ENCODE measurements around the gene ORAI1. TPM values are rescaled to one million over a fixed set of nuclear protein-coding genes. Genes with fewer than 3 reads are reported as not detected.

Gene ORAI1
- total RNA-seq, 3 donors from 2014 or later: 6.0 to 12.5 (median 6.7) TPM

GRCh38 chr12:121668750-121669520 is 42.6 kb downstream of the ORAI1 start:
- DNase-seq (ENCODE audit: low spot score in 2 of 2): no peak
- Histone ChIP-seq H3K9me3 (no peaks in the 10 kb centered on the region), H3K4me1 (peaks cover 0 to 9% of the 10 kb centered on the region in 2 donors), H3K4me3 (no peak overlapping the region), H3K36me3 (no peaks in the 10 kb centered on the region), H3K27ac (no peak overlapping the region), H3K27me3 (no peaks in the 10 kb centered on the region)
- intact Hi-C loops (cut with DNase I; ENCODE audit: low total_unique reads): no loop called here
- TF ChIP-seq CTCF (IDR thresholded peaks at IDR 0.05): peak; percentile 29 to 42 (median 29)
- TF ChIP-seq POLR2A (IDR thresholded peaks at IDR 0.05): no peak
- TF ChIP-seq POLR2AphosphoS5 (IDR thresholded peaks at IDR 0.05): no peak

GRCh38 chr12:121669521-121669900 is 43.2 kb downstream of the ORAI1 start, which contains the start of gene MORN3:
Gene MORN3, minus strand, starts transcription at chr12:121669654. Its CDS starts 171 bp downstream, at chr12:121669483.
- DNase-seq (ENCODE audit: low spot score in 2 of 2): no peak
- intact Hi-C loops (cut with DNase I; ENCODE audit: low total_unique reads): no loop called here
- Histone ChIP-seq H3K36me3 (no peaks in the 10 kb centered on the region), H3K4me3 (no peak within 1 kb of the TSS), H3K9me3 (no peaks in the 10 kb centered on the region), H3K27me3 (no peaks in the 10 kb centered on the region), H3K27ac (no peak within 1 kb of the TSS), H3K4me1 (peaks cover 0 to 9% of the 10 kb centered on the region in 2 donors)
- no peak for TF ChIP-seq CTCF (IDR thresholded peaks at IDR 0.05)
- no peak for TF ChIP-seq POLR2AphosphoS5 (IDR thresholded peaks at IDR 0.05)
- no peak for TF ChIP-seq POLR2A (IDR thresholded peaks at IDR 0.05)

- DNase-seq (ENCODE audit: low spot score in 2 of 2): peak; percentile 89 to 93
- Histone ChIP-seq H3K4me3 (peak overlapping the region; percentile 45 to 62 (median 52)), H3K27me3 (no peaks in the 10 kb centered on the region), H3K9me3 (no peaks in the 10 kb centered on the region), H3K27ac (peak overlapping the region; percentile 76 to 94), H3K36me3 (no peaks in the 10 kb centered on the region), H3K4me1 (peaks cover 0 to 9% of the 10 kb centered on the region in 2 donors)
- TF ChIP-seq POLR2A (IDR thresholded peaks at IDR 0.05) (no peak), CTCF (IDR thresholded peaks at IDR 0.05) (no peak), POLR2AphosphoS5 (IDR thresholded peaks at IDR 0.05) (peak in 2 of 3 donors; percentile 61 to 63)
- intact Hi-C loops (cut with DNase I; ENCODE audit: low total_unique reads): loop anchor here (10.0 kb wide), 1 partner anchor 118 kb away; no protein-coding TSS in a partner anchor
These were observed 46.7 kb downstream of the ORAI1 start for GRCh38 chr12:121673013-121673511.

- H3K9me3 ChIP-seq: no peaks in the 10 kb centered on the region
- intact Hi-C loops (cut with DNase I; ENCODE audit: low total_unique reads): loop anchor here (10.0 kb wide), 1 partner anchor 121 kb away; no protein-coding TSS in a partner anchor
- no peak overlapping the region for H3K4me3 ChIP-seq
- TF ChIP-seq POLR2AphosphoS5 (IDR thresholded peaks at IDR 0.05) (no peak), CTCF (IDR thresholded peaks at IDR 0.05) (no peak), POLR2A (IDR thresholded peaks at IDR 0.05) (no peak)
- no peak for DNase-seq (ENCODE audit: low spot score in 2 of 2)
- H3K27me3 ChIP-seq: no peaks in the 10 kb centered on the region
- no peaks in the 10 kb centered on the region for H3K36me3 ChIP-seq
- no peak overlapping the region for H3K27ac ChIP-seq
- peaks cover 0 to 9% of the 10 kb centered on the region in 2 donors for H3K4me1 ChIP-seq
These were observed 49.9 kb downstream of the ORAI1 start for GRCh38 chr12:121676190-121676589.

GRCh38 chr12:121678305-121678704 is 52.0 kb downstream of the ORAI1 start:
- Histone ChIP-seq H3K4me3 (no peak overlapping the region), H3K36me3 (no peaks in the 10 kb centered on the region), H3K27ac (no peak overlapping the region), H3K4me1 (peaks cover 0 to 5% of the 10 kb centered on the region in 2 donors), H3K9me3 (no peaks in the 10 kb centered on the region), H3K27me3 (no peaks in the 10 kb centered on the region)
- intact Hi-C loops (cut with DNase I; ENCODE audit: low total_unique reads): loop anchor here (10.0 kb wide), 1 partner anchor 124 kb away; no protein-coding TSS in a partner anchor
- no peak for DNase-seq (ENCODE audit: low spot score in 2 of 2)
- no peak for TF ChIP-seq POLR2AphosphoS5 (IDR thresholded peaks at IDR 0.05)
- TF ChIP-seq CTCF (IDR thresholded peaks at IDR 0.05): no peak
- no peak for TF ChIP-seq POLR2A (IDR thresholded peaks at IDR 0.05)
